Skin epidermis (tissue), 12 donors: ENCODE results near the gene DNAH3.
"Not testable (repeated sequence)": the region's sequence is repeated elsewhere in the genome, so short reads cannot be mapped to it uniquely, and the experiment has no call there.

Experiments
- H3K27ac ChIP-seq, 21 experiments: fragments of 200-600 bp; sonication (generic) in 11 of 21; one replicate each; pipeline ENCODE4 v1.5.0; 2020; ENCODE audit warnings: mild to moderate bottlenecking in 3 of 21, inconsistent platforms in 2 of 21, moderate library complexity in 2 of 21
- H3K4me3 ChIP-seq, 7 experiments: fragments of 200-600 bp; sonication (generic) in 2 of 7; one replicate each; pipeline ENCODE4 v1.5.0; 2020; ENCODE audit warnings: inconsistent platforms in 2 of 7, mild to moderate bottlenecking in 2 of 7, moderate library complexity in 1 of 7

Gene DNAH3

GRCh38 chr16:21128991-21129390, 21.7 kb downstream of the DNAH3 start:
- Histone ChIP-seq H3K27ac (no peak overlapping the region), H3K4me3 (no peak overlapping the region)

- Histone ChIP-seq H3K4me3 (no peak overlapping the region), H3K27ac (no peak overlapping the region)
These were observed 24.1 kb downstream of the DNAH3 start for GRCh38 chr16:21126518-21126917.

- H3K27ac ChIP-seq = no peak overlapping the region
- H3K4me3 ChIP-seq = no peak overlapping the region
These were observed 25.5 kb downstream of the DNAH3 start for GRCh38 chr16:21125191-21125590.

- no peak overlapping the region for H3K4me3 ChIP-seq
- H3K27ac ChIP-seq = no peak overlapping the region
These were observed 29.6 kb downstream of the DNAH3 start for GRCh38 chr16:21120976-21121520.

GRCh38 chr16:21117567-21117966, 33.1 kb downstream of the DNAH3 start:
- Histone ChIP-seq H3K27ac (no peak overlapping the region), H3K4me3 (no peak overlapping the region)

- no peak overlapping the region for H3K27ac ChIP-seq
- H3K4me3 ChIP-seq = no peak overlapping the region
These were observed 34.4 kb downstream of the DNAH3 start for GRCh38 chr16:21116148-21116693.

GRCh38 chr16:21115551-21115950, 35.1 kb downstream of the DNAH3 start:
- not testable (repeated sequence) for H3K4me3 ChIP-seq, H3K27ac ChIP-seq

GRCh38 chr16:21103941-21104860, 46.4 kb downstream of the DNAH3 start:
- Histone ChIP-seq H3K27ac (no peak overlapping the region), H3K4me3 (no peak overlapping the region)

- Histone ChIP-seq H3K27ac (no peak overlapping the region), H3K4me3 (no peak overlapping the region)
These were observed 48.8 kb downstream of the DNAH3 start for GRCh38 chr16:21101631-21102420.

- Histone ChIP-seq H3K27ac (no peak overlapping the region), H3K4me3 (no peak overlapping the region)
These were observed 50.2 kb downstream of the DNAH3 start for GRCh38 chr16:21100447-21100846.

- no peak overlapping the region for H3K4me3 ChIP-seq
- H3K27ac ChIP-seq = no peak overlapping the region
These were observed 53.5 kb downstream of the DNAH3 start for GRCh38 chr16:21097151-21097550.

- not testable (repeated sequence) for H3K4me3 ChIP-seq, H3K27ac ChIP-seq
These were observed 55.9 kb downstream of the DNAH3 start for GRCh38 chr16:21094719-21095118.

- H3K4me3 ChIP-seq = no peak overlapping the region
- H3K27ac ChIP-seq = no peak overlapping the region
These were observed 57.7 kb downstream of the DNAH3 start for GRCh38 chr16:21092951-21093350.

- no peak overlapping the region for H3K27ac ChIP-seq
These were observed 61.8 kb downstream of the DNAH3 start for GRCh38 chr16:21088646-21089538.

GRCh38 chr16:21088143-21088542, 62.5 kb downstream of the DNAH3 start:
- H3K4me3 ChIP-seq = no peak overlapping the region

More at GRCh38 chr16:21088646-21089538, 61.8 kb downstream of the DNAH3 start:
- no peak overlapping the region for H3K4me3 ChIP-seq

GRCh38 chr16:21084631-21085225, 65.9 kb downstream of the DNAH3 start:
- no peak overlapping the region for H3K27ac ChIP-seq
- H3K4me3 ChIP-seq = no peak overlapping the region

More at GRCh38 chr16:21088143-21088542, 62.5 kb downstream of the DNAH3 start:
- no peak overlapping the region for H3K27ac ChIP-seq

GRCh38 chr16:21083729-21084268, 66.8 kb downstream of the DNAH3 start:
- Histone ChIP-seq H3K4me3 (no peak overlapping the region), H3K27ac (no peak overlapping the region)

GRCh38 chr16:21081329-21081728, 69.3 kb downstream of the DNAH3 start:
- Histone ChIP-seq H3K27ac (no peak overlapping the region), H3K4me3 (no peak overlapping the region)

GRCh38 chr16:21078563-21078962, 72.1 kb downstream of the DNAH3 start:
- Histone ChIP-seq H3K4me3 (no peak overlapping the region), H3K27ac (no peak overlapping the region)
